Stimulated activated CD8-positive, alpha-beta memory T cell treated with anti-CD3 and anti-CD28 coated beads, Interleukin-12 subunit alpha, Interleukin-12 subunit beta, amount 100 ng/mL, for 24 hours (primary cell): ENCODE results near the gene ANXA11.

Source experiments
- DNase-seq: peaks from one replicate; pipeline ENCODE4 v3.0.0-alpha.2; 2020; ENCODE audit errors: extremely low read depth

The ANXA11 gene

GRCh38 chr10:80166581-80167470 is 38.5 kb downstream of the ANXA11 start:
- no peak for DNase-seq

GRCh38 chr10:80165173-80165572 is 40.2 kb downstream of the ANXA11 start:
- DNase-seq, result no peak

- no peak for DNase-seq
Observed at GRCh38 chr10:80164596-80164995, 40.7 kb downstream of the ANXA11 start.

- DNase-seq, result no peak
Observed at GRCh38 chr10:80163741-80164341, 41.5 kb downstream of the ANXA11 start.

GRCh38 chr10:80161321-80162083 is 43.8 kb downstream of the ANXA11 start:
- DNase-seq, result no peak

- DNase-seq, result no peak
Observed at GRCh38 chr10:80160361-80161320, 44.7 kb downstream of the ANXA11 start.

GRCh38 chr10:80159166-80159873 is 46.0 kb downstream of the ANXA11 start:
- no peak for DNase-seq

GRCh38 chr10:80158598-80159127 is 46.7 kb downstream of the ANXA11 start:
- no peak for DNase-seq

GRCh38 chr10:80158126-80158525 is 47.2 kb downstream of the ANXA11 start:
- DNase-seq, result no peak

- no peak for DNase-seq
Observed at GRCh38 chr10:80157561-80157960, 47.8 kb downstream of the ANXA11 start.

- DNase-seq, result no peak
Observed at GRCh38 chr10:80156216-80156615, 49.1 kb downstream of the ANXA11 start.

GRCh38 chr10:80155696-80156215 is 49.6 kb downstream of the ANXA11 start:
- DNase-seq, result no peak

- DNase-seq, result no peak
Observed at GRCh38 chr10:80154978-80155695, 50.2 kb downstream of the ANXA11 start.

- DNase-seq, result no peak
Observed at GRCh38 chr10:80154626-80154977, 50.7 kb downstream of the ANXA11 start.

GRCh38 chr10:80153460-80153859 is 51.9 kb downstream of the ANXA11 start:
- DNase-seq, result no peak

GRCh38 chr10:80152820-80153219 is 52.5 kb downstream of the ANXA11 start:
- no peak for DNase-seq

- DNase-seq, result no peak
Observed at GRCh38 chr10:80150172-80150571, 55.2 kb downstream of the ANXA11 start.

- no peak for DNase-seq
Observed at GRCh38 chr10:80149123-80149522, 56.2 kb downstream of the ANXA11 start.

- DNase-seq, result no peak
Observed at GRCh38 chr10:80148166-80148805, 57.1 kb downstream of the ANXA11 start.
